Prostate gland (tissue), 2 donors: ENCODE measurements around the gene NGB.

ENCODE experiments used
- POLR2A ChIP-seq: fragments of 450-650 bp; IDR thresholded peaks from one replicate; pipeline ENCODE4 v1.6.1; 2016; ENCODE audit warnings: antibody characterized with exemption, mild to moderate bottlenecking
- TF ChIP-seq, protein P1 (sequence below), 4 experiments: fragments of 200-600 bp in 2 of 4; fragments of 450-650 bp in 2 of 4; sonication (generic) in 2 of 4; IDR thresholded peaks; 1 replicate in 3 of 4; 2 replicates in 1 of 4; pipeline ENCODE4 v1.5.1; 2016 to 2019; ENCODE audit warnings: antibody characterized with exemption in 4 of 4, mild to moderate bottlenecking in 2 of 4, moderate library complexity in 2 of 4

DNA sequence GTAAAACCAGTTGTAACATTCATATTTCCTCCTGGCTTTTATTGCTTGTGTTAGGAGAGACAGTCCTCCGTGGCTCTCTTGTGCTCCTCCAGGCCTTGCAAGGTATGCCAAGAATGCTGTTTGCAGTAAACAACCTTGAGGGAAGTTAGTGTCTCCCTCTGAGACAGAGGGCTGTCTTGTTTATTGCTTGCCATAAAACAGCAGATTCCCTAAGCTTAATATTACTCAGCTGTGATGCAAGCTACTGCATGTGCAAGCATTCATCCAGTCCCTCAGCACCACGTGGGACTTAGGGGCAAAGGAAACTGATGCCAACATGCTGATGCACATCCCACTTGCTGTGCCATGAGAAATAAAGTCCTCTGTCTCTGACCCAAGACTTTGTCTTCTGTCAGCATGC, 43.0 kb upstream of the NGB start:
- TF ChIP-seq, protein P1, sequence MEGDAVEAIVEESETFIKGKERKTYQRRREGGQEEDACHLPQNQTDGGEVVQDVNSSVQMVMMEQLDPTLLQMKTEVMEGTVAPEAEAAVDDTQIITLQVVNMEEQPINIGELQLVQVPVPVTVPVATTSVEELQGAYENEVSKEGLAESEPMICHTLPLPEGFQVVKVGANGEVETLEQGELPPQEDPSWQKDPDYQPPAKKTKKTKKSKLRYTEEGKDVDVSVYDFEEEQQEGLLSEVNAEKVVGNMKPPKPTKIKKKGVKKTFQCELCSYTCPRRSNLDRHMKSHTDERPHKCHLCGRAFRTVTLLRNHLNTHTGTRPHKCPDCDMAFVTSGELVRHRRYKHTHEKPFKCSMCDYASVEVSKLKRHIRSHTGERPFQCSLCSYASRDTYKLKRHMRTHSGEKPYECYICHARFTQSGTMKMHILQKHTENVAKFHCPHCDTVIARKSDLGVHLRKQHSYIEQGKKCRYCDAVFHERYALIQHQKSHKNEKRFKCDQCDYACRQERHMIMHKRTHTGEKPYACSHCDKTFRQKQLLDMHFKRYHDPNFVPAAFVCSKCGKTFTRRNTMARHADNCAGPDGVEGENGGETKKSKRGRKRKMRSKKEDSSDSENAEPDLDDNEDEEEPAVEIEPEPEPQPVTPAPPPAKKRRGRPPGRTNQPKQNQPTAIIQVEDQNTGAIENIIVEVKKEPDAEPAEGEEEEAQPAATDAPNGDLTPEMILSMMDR (IDR thresholded peaks at IDR 0.05): no peak
- TF ChIP-seq POLR2A: no peak
